Measurements from ENCODE around the gene KLF12.

KLF12 gene

GRCh38 chr13:74142257-74142656 lies 8.1 kb upstream of the KLF12 start:
- TF ChIP-seq EZH2phosphoT487 (conservative IDR thresholded peaks at IDR 0.05; ENCODE audit: low read length) (no peak), CTCF (IDR thresholded peaks at IDR 0.05; ENCODE audit: insufficient read depth, low read length, poor library complexity, severe bottlenecking) (no peak)
- Histone ChIP-seq H3K9me2 (replicated peaks; ENCODE audit: insufficient read depth, low read length) (no peaks in the 10 kb centered on the region), H4K20me1 (ENCODE audit: low read depth, low read length) (no peaks in the 10 kb centered on the region), H3K4me3 (ENCODE audit: insufficient read depth, low read length, poor library complexity, severe bottlenecking) (no peak overlapping the region), H3K27ac (ENCODE audit: low read depth, low read length) (no peak overlapping the region), H3K9ac (ENCODE audit: low read length) (no peak overlapping the region), H3K4me2 (ENCODE audit: low read depth, low read length, poor library complexity, severe bottlenecking) (no peak overlapping the region), H3K36me3 (ENCODE audit: low read length) (no peaks in the 10 kb centered on the region), H3K27me3 (ENCODE audit: low read length) (no peaks in the 10 kb centered on the region), H3K9me3 (ENCODE audit: insufficient read depth, low read length) (no peaks in the 10 kb centered on the region), H3F3A (ENCODE audit: insufficient read depth) (peaks cover under 1% of the 10 kb centered on the region), H2AFZ (ENCODE audit: low read depth, low read length, severe bottlenecking) (no peak overlapping the region), H3K79me2 (ENCODE audit: insufficient read depth, low read length) (no peaks in the 10 kb centered on the region)

DNA sequence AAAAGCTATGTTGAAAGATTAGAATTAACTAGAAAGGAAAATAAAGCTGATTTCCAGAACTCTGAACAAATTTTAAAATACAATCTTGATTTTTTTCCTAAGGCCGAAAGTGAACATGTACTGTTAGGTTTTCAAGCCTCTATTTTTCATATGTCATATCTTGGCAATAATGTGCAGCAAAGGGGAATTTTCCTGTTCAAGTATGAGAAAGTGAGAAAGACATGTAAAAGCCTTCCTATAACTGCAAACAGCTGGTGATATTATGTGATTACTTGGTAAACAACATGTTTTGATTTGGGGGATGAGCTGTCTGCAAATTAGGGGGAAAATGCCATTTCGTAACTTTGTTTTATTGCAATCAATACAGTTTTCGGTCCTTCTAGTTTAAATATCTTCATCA lies 4.0 kb upstream of the KLF12 start:
- Histone ChIP-seq H3K4me2 (ENCODE audit: low read depth, low read length, poor library complexity, severe bottlenecking) (no peak overlapping the region), H3K4me3 (ENCODE audit: insufficient read depth, low read length, poor library complexity, severe bottlenecking) (no peak overlapping the region), H3K9me3 (ENCODE audit: insufficient read depth, low read length) (no peaks in the 10 kb centered on the region), H3K27ac (ENCODE audit: low read depth, low read length) (no peak overlapping the region), H3F3A (ENCODE audit: insufficient read depth) (peaks cover 5% of the 10 kb centered on the region), H3K36me3 (ENCODE audit: low read length) (no peaks in the 10 kb centered on the region), H2AFZ (ENCODE audit: low read depth, low read length, severe bottlenecking) (no peak overlapping the region), H3K9me2 (replicated peaks; ENCODE audit: insufficient read depth, low read length) (no peaks in the 10 kb centered on the region), H3K27me3 (ENCODE audit: low read length) (no peaks in the 10 kb centered on the region), H3K9ac (ENCODE audit: low read length) (no peak overlapping the region), H4K20me1 (ENCODE audit: low read depth, low read length) (no peaks in the 10 kb centered on the region), H3K79me2 (ENCODE audit: insufficient read depth, low read length) (0 out of 2 replicates have a peak, but pooled peaks cover 3% of the 10 kb centered on the region)
- no peak for TF ChIP-seq EZH2phosphoT487 (conservative IDR thresholded peaks at IDR 0.05; ENCODE audit: low read length)
- no peak for TF ChIP-seq CTCF (IDR thresholded peaks at IDR 0.05; ENCODE audit: insufficient read depth, low read length, poor library complexity, severe bottlenecking)

- H3K4me3 ChIP-seq (ENCODE audit: insufficient read depth, low read length, poor library complexity, severe bottlenecking) = peak overlapping the region; percentile 88
- H4K20me1 ChIP-seq (ENCODE audit: low read depth, low read length) = no peaks in the 10 kb centered on the region
- H3F3A ChIP-seq (ENCODE audit: insufficient read depth) = peaks cover 5% of the 10 kb centered on the region
- H3K79me2 ChIP-seq (ENCODE audit: insufficient read depth, low read length) = peaks cover 17% of the 10 kb centered on the region; the same call in 1 of the 2 replicates
- H2AFZ ChIP-seq (ENCODE audit: low read depth, low read length, severe bottlenecking) = peak overlapping the region; percentile 54
- peak overlapping the region; percentile 93 for H3K4me2 ChIP-seq (ENCODE audit: low read depth, low read length, poor library complexity, severe bottlenecking)
- H3K9ac ChIP-seq (ENCODE audit: low read length) = peak overlapping the region; percentile 79
- H3K27me3 ChIP-seq (ENCODE audit: low read length) = no peaks in the 10 kb centered on the region
- peak overlapping the region; percentile 95 for H3K27ac ChIP-seq (ENCODE audit: low read depth, low read length)
- TF ChIP-seq CTCF (IDR thresholded peaks at IDR 0.05; ENCODE audit: insufficient read depth, low read length, poor library complexity, severe bottlenecking) = no peak
- TF ChIP-seq EZH2phosphoT487 (conservative IDR thresholded peaks at IDR 0.05; ENCODE audit: low read length) = no peak
- H3K36me3 ChIP-seq (ENCODE audit: low read length) = no peaks in the 10 kb centered on the region
- H3K9me3 ChIP-seq (ENCODE audit: insufficient read depth, low read length) = no peaks in the 10 kb centered on the region
- no peaks in the 10 kb centered on the region for H3K9me2 ChIP-seq (replicated peaks; ENCODE audit: insufficient read depth, low read length)
Observed at GRCh38 chr13:74136084-74136658, 2.0 kb upstream of the KLF12 start.

All from SU-DHL-6 (cell line).